ENCODE data around the gene HECW1. TPM values are rescaled to one million over a fixed set of nuclear protein-coding genes. Genes with fewer than 3 reads are reported as not detected.
A peak's percentile ranks its signal among the peaks of the same experiment; 100 is the strongest.

HECW1 gene
- total RNA-seq, 1 experiment from 2014 or later, result 2.7 TPM

DNA sequence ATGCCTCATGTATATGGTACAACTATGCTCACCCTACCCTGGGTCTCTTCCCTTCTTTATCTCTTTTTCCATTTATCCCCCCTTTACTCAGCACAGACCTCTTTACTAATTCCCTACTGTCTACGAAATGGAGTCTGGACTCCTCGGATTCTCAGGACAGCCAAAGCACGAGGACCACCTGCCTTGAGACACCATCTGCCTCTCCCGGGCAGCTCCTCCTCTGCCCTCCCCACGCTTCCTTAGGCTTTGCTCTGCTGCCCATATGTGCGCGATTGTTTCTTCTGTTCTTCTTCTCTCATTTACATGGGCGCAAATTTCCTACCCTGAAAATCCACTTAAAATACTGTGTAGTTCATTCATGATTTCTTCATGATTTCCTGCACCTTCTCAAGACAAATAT, 407.8 kb downstream of the HECW1 start:
- Histone ChIP-seq H3F3A (ENCODE audit: insufficient read depth, low read depth) (no peaks in the 10 kb centered on the region), H3K4me1 (replicated peaks; ENCODE audit: insufficient read depth) (no peaks in the 10 kb centered on the region), H3K79me2 (ENCODE audit: low read depth) (no peaks in the 10 kb centered on the region), H4K20me1 (ENCODE audit: insufficient read depth) (no peaks in the 10 kb centered on the region), H3K36me3 (ENCODE audit: low read depth) (no peaks in the 10 kb centered on the region), H3K27me3 (ENCODE audit: insufficient read depth, low read depth) (peaks cover 26% of the 10 kb centered on the region; the same call in 1 of the 2 replicates), H2AFZ (no peak overlapping the region), H3K9me2 (ENCODE audit: insufficient read depth) (0 out of 2 replicates have a peak, but pooled peaks cover 7% of the 10 kb centered on the region), H3K27ac (no peak overlapping the region), H3K9me3 (ENCODE audit: insufficient read depth, low read depth) (no peaks in the 10 kb centered on the region), H3K4me2 (no peak overlapping the region), H3K4me3 (no peak overlapping the region)
- POLR2A ChIA-PET (ENCODE audit: unreplicated experiment), result no interaction called here
- TF ChIP-seq EZH2 (IDR thresholded peaks at IDR 0.05; ENCODE audit: low read depth), result no peak
- TF ChIP-seq, protein P1, sequence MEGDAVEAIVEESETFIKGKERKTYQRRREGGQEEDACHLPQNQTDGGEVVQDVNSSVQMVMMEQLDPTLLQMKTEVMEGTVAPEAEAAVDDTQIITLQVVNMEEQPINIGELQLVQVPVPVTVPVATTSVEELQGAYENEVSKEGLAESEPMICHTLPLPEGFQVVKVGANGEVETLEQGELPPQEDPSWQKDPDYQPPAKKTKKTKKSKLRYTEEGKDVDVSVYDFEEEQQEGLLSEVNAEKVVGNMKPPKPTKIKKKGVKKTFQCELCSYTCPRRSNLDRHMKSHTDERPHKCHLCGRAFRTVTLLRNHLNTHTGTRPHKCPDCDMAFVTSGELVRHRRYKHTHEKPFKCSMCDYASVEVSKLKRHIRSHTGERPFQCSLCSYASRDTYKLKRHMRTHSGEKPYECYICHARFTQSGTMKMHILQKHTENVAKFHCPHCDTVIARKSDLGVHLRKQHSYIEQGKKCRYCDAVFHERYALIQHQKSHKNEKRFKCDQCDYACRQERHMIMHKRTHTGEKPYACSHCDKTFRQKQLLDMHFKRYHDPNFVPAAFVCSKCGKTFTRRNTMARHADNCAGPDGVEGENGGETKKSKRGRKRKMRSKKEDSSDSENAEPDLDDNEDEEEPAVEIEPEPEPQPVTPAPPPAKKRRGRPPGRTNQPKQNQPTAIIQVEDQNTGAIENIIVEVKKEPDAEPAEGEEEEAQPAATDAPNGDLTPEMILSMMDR (conservative IDR thresholded peaks at IDR 0.05), result no peak
- intact Hi-C loops (cut with micrococcal nuclease; ENCODE audit: unreplicated experiment), result no loop called here
- DNase-seq, result no peak
- CTCF ChIA-PET, result no interaction called here
- BruUV-seq (replicated peaks), result no TSS peak

DNA sequence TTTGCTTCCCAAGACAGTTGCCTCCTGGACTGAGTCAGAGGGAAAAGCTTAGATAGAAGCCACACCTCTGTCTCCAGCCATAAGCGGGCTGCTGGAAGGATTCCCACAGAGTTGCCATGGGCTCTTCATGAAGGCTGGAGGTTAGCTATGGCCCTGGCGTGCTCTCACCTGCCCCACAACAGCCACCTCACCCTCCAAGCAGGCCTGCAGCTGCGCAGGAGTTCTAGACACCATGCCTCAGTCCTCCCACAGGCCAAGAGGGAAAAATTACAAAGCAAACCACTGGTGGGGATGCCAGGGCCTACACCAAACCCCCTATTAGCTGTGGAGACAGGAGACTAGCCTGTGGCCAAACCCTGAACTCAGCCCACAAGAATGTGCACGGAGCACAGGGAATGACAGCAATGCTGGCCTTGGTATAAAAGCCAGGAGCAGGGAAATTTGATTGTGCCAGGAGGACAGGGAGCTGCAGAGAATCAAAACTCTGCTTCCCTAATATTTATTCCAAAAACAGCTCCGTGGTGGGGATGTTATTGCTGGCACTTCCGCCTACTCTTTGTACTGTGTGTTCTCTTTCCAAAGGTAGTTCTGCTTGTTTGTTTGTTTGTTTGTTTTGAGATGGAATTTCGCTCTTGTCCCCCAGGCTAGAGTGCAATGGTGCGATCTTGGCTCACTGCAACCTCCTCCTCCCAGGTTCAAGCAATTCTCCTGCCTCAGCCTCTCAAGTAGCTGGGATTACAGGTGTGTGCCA, 410.1 kb downstream of the HECW1 start:
- no peaks in the 10 kb centered on the region for H3K79me2 ChIP-seq (ENCODE audit: low read depth)
- 0 out of 2 replicates have a peak, but pooled peaks cover 7% of the 10 kb centered on the region for H3K9me2 ChIP-seq (ENCODE audit: insufficient read depth)
- no peak for DNase-seq
- no peak overlapping the region for H3K4me3 ChIP-seq
- intact Hi-C loops (cut with micrococcal nuclease; ENCODE audit: unreplicated experiment), result no loop called here
- BruUV-seq (replicated peaks), result no TSS peak
- ChIA-PET CTCF (no interaction called here), POLR2A (ENCODE audit: unreplicated experiment) (no interaction called here)
- H4K20me1 ChIP-seq (ENCODE audit: insufficient read depth), result no peaks in the 10 kb centered on the region
- no peaks in the 10 kb centered on the region for H3F3A ChIP-seq (ENCODE audit: insufficient read depth, low read depth)
- TF ChIP-seq, protein P1 (conservative IDR thresholded peaks at IDR 0.05), result no peak
- no peak for TF ChIP-seq EZH2 (IDR thresholded peaks at IDR 0.05; ENCODE audit: low read depth)
- no peaks in the 10 kb centered on the region for H3K9me3 ChIP-seq (ENCODE audit: insufficient read depth, low read depth)
- no peak overlapping the region for H3K27ac ChIP-seq
- H3K4me1 ChIP-seq (replicated peaks; ENCODE audit: insufficient read depth), result no peaks in the 10 kb centered on the region
- H3K4me2 ChIP-seq, result no peak overlapping the region
- H3K36me3 ChIP-seq (ENCODE audit: low read depth), result no peaks in the 10 kb centered on the region
- peaks cover 24% of the 10 kb centered on the region; the same call in 1 of the 2 replicates for H3K27me3 ChIP-seq (ENCODE audit: insufficient read depth, low read depth)
- 0 out of 2 replicates have a peak overlapping the region, but pooled peaks have one; percentile 32 for H2AFZ ChIP-seq

DNA sequence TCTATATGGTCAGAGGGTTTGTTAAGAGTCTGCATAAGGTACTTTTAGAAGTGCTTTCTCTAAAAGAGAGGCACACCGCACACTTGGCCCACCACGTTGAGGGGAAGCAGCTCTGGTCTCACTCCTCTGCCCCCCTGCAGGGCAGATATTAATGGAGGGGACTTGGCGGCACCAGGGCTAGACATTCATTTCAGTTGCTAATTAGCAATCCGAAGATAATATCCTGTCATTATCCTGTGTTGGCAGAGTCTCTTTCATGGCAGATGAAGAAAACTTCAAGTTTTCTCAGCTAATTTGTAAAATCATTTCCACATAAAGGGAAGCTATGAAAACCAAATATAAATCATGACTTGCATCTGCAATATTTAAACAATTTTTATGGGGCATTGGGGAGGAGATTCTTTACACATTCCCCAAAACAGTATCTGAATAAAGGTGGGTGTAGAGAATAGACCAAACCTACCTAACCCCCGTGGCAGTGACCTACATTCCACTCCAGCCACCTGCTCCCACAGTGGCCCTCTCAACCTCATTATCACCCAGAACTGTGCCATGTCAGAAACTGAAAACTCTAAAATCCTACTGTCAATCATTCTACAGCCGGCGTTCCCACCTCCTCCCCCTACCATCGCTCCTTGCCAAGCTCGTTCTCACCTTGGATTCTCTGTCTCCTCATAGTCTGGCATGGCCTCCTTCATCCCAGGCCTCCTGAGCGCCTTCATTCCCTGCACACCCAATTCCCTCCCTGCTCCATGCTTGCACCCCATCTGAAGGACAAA, 416.3 kb downstream of the HECW1 start:
- H3K79me2 ChIP-seq (ENCODE audit: low read depth), result no peaks in the 10 kb centered on the region
- intact Hi-C loops (cut with micrococcal nuclease; ENCODE audit: unreplicated experiment), result no loop called here
- peaks cover 67% of the 10 kb centered on the region for H3K27me3 ChIP-seq (ENCODE audit: insufficient read depth, low read depth)
- H4K20me1 ChIP-seq (ENCODE audit: insufficient read depth), result no peaks in the 10 kb centered on the region
- no peak overlapping the region; the same call in 1 of the 2 replicates for H2AFZ ChIP-seq
- H3K9me3 ChIP-seq (ENCODE audit: insufficient read depth, low read depth), result no peaks in the 10 kb centered on the region
- H3F3A ChIP-seq (ENCODE audit: insufficient read depth, low read depth), result no peaks in the 10 kb centered on the region
- H3K4me3 ChIP-seq, result no peak overlapping the region
- BruUV-seq (replicated peaks), result no TSS peak
- DNase-seq, result no peak
- POLR2A ChIA-PET (ENCODE audit: unreplicated experiment), result no interaction called here
- CTCF ChIA-PET, result no interaction called here
- TF ChIP-seq EZH2 (IDR thresholded peaks at IDR 0.05; ENCODE audit: low read depth), result no peak
- TF ChIP-seq, protein P1 (conservative IDR thresholded peaks at IDR 0.05), result no peak
- no peak overlapping the region for H3K27ac ChIP-seq
- H3K36me3 ChIP-seq (ENCODE audit: low read depth), result no peaks in the 10 kb centered on the region
- 0 out of 2 replicates have a peak, but pooled peaks cover 7% of the 10 kb centered on the region for H3K9me2 ChIP-seq (ENCODE audit: insufficient read depth)
- H3K4me1 ChIP-seq (replicated peaks; ENCODE audit: insufficient read depth), result no peaks in the 10 kb centered on the region
- H3K4me2 ChIP-seq, result no peak overlapping the region

Measured in PC-9 (cell line).